HG02588 (cell line): ENCODE data around the gene CTSZ.
A peak's percentile ranks its signal among the peaks of the same experiment; 100 is the strongest.
"Not testable (repeated sequence)": the region's sequence is repeated elsewhere in the genome, so short reads cannot be mapped to it uniquely, and the experiment has no call there.

Source experiments
- ATAC-seq: cut with Tn5 transposase; IDR thresholded peaks from one replicate; pipeline ENCODE4 v1.9.1; 2021; ENCODE audit warnings: mild to moderate bottlenecking, moderate library complexity; ENCODE audit not compliant: unreplicated experiment

The CTSZ gene

DNA sequence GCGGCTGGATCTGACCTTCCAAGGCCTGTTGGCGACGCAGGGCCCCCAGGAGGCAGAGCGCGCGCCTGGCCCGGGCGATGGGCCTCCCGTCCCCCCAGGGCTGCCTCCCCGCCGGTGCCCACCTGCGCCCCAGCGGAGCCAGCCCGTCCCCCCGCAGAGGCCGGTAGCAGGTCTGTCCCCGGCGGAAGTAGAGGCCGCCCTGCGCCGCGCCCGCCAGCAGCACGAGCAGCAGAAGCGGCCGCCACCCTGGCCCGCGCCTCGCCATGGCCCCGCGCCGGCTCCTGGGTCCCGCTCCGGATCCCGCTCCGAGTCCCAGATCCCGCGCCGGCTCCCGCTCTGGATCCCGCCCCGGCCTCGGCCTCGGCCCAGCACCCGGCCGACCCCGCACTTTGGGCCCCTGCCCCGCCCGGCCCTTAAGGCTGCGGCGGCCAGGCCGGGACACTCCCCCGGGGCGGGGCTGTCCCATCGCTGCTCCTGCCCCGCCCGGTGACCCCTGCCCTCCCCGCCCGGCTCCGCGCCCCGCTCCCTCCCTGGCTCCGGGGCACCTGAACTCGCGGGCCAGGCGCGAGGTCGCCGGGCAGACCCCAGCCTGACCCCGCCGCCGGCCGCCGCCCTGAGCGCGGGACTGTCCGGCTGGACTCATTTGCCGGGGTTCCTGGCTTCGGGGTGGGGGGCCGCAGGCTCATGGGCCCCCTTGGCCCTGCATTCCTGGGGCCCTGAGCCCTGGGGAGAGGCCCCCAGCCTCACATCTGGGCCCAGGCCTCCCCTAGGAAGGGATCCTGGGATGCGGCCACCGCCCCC is at the start of gene CTSZ:
TSS of gene CTSZ (minus strand) at position 391 of the 801 bp plus-strand sequence. CDS start at position 265, 126 bp downstream.
- peak; percentile 24 for ATAC-seq

DNA sequence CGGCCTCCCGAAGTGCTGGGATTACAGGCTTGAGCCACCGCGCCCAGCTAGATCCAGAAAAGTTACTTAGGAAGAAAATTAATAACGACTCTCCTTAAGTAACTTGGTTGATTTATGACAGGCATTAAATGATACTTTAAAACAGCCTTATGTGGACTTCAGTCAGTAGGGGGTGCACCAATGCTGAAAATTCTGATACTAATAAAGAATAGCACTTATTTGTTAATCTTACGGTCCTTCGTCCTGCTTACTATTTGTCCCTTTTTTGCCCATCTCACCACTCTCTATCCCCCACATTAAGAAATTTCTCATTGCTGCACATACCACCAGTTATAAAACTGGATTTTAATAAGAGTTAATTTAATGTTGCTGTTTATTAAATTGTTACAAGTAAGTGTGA is 48.2 kb upstream of the CTSZ start:
- ATAC-seq, result no peak

- ATAC-seq, result no peak
These were observed 44.7 kb upstream of the CTSZ start for GRCh38 chr20:59051666-59052185.

GRCh38 chr20:59050437-59050836 is 43.4 kb upstream of the CTSZ start:
- no peak for ATAC-seq

DNA sequence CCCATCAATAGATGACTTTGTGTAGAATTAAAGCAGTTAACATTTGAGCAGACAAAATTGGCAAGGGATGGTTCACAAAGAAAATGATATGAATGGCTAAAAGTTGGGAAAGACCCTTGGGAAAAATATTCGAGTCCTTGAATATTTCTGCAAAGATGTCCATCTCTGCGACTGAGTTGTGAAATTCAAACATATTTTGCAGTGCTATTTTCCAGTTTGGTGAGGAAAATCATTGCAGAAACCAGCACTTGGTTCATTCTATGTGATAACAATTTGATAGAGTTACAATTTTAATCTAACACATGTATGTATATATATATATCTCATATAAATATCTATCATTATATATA is 41.6 kb upstream of the CTSZ start:
- ATAC-seq, result no peak

- no peak for ATAC-seq
These were observed 41.1 kb upstream of the CTSZ start for GRCh38 chr20:59047938-59048680.

- no peak for ATAC-seq
These were observed 39.8 kb upstream of the CTSZ start for GRCh38 chr20:59046862-59047261.

GRCh38 chr20:59044796-59045195 is 37.7 kb upstream of the CTSZ start:
- ATAC-seq, result no peak

DNA sequence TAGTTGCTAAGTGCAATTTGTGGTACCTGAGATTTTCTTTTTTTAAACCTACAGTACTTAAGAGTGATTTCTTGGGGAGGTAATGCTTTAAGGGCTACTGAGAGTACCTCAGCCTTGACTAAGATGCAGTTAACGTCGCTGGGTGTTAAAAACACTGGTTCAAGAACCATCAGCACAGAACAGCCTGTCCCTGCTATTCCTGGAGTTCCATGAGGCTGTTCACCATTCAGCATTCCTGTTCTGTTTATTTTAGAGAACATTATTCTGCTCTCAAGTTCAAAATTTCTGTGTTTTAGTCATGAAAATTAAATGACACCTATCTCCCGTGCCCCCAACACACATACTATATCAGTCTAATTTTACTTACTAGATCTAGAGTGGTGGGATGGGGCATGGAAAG is 37.2 kb upstream of the CTSZ start:
- ATAC-seq, result no peak

- ATAC-seq, result no peak
These were observed 36.6 kb upstream of the CTSZ start for GRCh38 chr20:59043698-59044097.

DNA sequence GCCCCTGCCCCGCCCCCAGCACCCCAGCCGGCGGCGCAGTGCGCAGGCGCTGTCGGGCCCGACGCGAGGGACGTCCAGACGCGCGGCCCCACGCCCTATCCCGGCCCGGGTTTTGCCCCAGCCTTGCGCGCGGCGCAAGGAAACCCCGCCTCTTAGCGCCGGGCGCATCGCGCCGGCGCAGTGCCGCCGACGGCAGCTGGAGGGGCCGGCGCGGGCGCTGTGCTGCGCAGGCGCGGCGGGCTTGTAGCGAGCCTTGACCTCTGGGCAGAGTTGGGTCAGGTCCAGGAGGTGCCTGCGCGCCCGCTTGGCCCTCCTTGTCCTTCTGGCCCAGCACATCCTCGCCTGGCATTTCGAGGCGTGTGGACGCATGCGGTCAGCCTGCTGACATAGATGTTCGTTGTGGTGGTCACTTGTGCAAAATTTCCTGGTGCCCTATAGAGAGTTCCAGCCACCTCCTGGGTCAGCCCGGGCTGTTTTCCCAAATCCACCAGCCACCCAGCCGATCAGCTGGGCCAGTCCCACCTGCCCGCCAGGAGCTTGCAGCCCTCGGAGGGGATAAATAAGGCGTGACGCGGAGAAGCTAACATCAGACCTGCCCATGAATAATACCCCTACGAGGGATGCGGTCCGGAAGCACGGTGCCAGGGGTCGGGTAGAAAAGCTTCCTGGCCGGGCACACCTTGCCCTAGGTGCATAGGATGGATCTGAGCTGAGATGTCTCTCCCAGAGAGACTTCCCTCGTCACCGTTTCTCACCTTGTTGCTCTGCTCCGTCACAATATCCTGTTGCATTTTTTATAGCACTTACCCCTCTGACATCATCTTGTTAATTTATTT is 36.0 kb upstream of the CTSZ start:
- peak; percentile 93 for ATAC-seq

DNA sequence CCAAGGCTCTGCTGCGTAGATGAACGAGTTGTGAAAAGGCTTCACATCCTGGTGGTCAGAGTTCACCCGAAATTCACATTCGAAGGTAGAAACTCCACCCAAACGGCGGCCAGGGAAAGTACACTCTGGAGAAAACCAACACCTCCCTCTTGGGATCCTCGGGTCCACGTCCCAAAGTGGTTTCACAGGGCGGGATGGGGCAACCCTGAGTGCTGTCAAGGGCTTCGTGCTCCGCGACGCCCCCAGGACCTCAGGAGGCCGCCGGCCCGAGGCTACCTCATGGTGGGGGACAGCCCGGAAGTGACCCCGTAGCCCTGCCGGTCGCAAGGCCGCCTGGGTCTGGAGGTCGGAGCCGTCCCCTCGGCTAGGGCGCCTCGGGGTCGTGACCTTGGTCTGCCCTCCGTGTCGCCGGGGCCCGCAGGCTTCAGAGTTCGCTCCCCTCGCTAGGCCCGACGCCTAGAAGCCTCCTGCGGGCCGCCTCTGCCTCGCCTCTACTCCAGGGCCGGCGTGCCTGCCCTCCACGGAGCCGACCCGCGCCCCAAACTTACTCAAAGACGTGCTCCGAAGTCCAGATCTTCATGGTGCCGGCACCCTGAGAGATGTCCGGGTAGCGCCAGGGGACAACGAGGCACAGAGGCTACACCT is 35.2 kb upstream of the CTSZ start, which contains the start of gene PRELID3B:
TSS of gene PRELID3B (minus strand) at position 636 of the 645 bp plus-strand sequence. CDS start at position 580, 56 bp downstream.
- peak; percentile 29 for ATAC-seq

DNA sequence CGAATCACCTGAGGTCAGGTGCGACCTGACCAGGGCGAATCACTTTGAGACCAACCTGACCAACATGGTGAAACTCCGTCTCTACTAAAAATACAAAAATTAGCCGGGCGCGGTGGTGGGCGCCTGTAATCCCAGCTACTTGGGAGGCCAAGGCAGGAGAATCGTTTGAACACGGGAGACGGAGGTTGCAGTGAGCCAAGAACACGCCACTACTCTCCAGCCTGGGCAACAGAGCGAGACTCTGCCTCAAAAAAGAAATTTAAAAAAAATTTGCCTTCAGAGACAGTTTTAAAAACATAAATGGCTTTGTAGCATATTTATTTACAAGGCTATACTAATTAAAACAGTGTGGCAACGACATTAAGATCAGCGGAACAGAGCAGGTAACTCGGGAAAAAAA is 34.4 kb upstream of the CTSZ start:
- ATAC-seq, result not testable (repeated sequence)

DNA sequence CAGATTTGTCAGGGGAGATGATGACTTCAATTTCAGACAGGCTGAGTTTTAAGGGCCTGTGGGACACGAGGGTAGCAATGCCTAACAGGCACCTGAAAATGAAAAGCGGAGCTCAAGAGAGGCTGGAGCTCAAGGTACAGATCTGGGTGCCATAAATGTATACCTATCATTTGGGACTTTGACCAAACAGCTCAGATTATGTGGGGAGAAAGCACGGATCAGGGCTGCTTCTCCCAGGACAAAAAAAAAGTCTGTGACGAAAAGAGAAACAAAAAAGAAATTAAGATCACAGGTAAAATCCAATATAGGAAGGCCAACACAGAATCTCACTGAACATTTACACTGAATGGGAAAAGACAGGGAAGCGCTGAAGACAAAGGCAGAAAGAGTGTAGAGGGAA is 33.6 kb upstream of the CTSZ start:
- ATAC-seq, result no peak

GRCh38 chr20:59039233-59039632 is 32.2 kb upstream of the CTSZ start:
- ATAC-seq, result no peak

- no peak for ATAC-seq
These were observed 30.3 kb upstream of the CTSZ start for GRCh38 chr20:59037386-59037785.

DNA sequence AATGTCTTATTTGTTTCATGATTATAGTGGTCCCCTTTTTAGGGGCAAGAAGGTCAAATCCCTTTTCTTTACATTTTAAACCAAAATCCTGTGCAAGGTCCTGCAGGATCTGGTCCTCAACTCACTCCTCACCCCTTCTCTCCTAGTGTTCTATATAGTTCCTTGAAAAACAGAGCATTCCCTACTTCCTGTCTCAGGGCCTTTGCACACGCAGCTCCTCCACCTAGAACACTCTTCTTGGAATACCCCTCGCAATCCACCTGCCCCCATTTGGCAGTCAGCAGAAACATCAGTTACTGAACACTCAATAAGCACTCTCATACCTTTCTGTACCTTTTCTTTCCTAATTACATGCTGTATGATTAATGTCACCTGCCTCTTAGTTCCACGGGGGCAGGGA is 28.3 kb upstream of the CTSZ start:
- ATAC-seq, result no peak

DNA sequence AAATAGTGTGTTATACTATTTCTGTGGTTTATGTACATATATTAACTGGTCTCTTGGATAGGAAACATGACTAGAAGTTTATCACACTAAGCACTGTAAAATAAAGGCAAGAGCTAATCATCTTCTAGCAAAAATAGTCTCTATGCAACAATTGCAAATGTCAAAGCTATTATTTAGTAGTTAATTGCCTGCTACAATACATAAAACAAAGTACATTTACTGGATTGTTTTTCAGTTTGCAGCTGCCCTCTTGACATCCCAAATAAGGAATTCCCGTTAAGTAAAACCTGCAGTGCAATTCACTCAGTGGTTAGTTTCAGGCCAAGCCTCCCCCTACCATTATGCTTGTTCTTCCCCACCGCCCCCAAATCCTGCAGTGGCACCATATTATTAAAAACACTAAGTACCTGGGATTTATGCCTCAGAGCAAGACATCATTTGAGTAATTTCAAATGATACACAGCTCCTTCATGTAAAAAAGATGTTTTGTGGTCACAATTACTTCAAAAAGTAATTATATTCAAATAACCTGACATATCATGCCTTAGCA is 26.6 kb upstream of the CTSZ start:
- no peak for ATAC-seq

GRCh38 chr20:59033093-59033492 is 26.0 kb upstream of the CTSZ start:
- ATAC-seq, result no peak

DNA sequence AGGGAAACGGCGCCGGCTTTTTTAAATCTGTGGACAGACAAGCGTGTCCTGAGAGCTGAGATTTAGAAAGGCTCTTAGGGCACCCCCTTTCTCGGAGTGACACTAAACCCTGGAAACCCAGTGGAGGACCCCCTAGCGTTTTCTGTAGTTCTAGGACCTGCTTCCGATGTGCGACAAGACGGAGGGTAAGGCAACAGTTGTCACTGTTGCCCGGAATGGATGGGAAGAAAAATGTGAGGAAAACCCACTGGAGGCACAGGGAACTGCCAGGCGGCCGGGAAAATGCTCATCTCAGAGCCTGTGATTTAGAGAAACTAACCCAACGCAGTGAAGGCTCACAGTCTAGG is 25.6 kb upstream of the CTSZ start:
- no peak for ATAC-seq
